Activated CD4-positive, alpha-beta T cell treated with anti-CD3 and anti-CD28 coated beads, Interleukin-2, Interleukin-6, amounts not matched to agents 100 ng/mL and 50 ng/mL, durations not matched to agents 16 hours and 8 hours (primary cell): ENCODE results near the gene TTC3.

ENCODE experiments used
- DNase-seq: peaks from one replicate; pipeline ENCODE4 v3.0.0-alpha.2; 2020

The TTC3 gene

DNA sequence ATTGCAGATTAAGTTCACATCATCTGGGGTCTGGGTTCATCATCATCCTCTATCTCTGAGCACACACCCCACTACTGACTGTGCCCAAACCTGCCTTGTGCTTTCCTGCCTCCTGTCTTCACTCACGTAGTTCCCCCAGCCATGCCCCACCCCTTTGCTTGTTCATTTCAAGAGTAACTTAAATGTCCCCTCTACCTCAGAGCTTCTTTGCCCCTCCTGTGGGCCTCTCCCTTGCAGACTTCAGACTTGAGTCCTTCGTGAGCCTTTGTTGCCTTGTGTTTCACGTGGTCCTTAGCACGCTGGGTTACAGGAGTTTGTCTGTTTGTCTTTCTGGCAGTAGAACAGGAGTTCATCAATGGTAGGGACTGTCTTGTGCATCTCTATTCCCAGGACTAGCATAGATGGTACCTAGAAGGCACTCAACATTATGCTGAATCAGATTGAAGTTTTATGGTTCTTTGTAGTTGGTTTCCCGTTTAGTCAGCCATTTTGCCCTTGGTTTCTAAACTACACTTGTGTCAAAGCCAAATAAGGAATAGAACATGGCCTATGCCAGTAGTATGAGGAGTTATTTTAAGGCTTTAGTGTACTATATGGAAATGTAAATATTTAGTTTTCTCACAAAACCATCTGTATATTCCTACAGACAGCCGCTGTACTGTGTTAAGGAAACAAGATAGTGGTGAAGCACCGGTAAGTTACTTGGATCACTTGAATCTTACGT lies 86.2 kb downstream of the TTC3 start:
- peak; percentile 78 for DNase-seq

DNA sequence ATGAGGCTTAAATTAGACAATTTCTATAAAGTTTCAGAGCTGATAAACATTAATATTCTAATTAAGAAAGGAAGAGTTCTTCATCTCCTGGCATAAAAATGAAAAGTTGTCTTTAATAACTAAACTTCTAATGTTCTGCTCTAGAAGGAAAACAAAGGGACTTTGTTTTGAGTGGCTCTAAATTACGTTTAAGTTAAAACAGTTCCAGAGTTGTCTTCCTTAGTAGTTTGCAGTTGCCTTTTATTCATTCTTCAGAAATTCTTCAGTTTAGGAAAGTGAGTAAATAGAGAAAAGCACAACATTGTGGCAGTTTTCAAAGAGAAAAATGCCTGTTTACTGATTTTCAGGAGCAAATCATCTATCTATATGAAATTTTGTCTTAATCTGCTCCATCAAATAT lies 86.9 kb downstream of the TTC3 start:
- no peak for DNase-seq

DNA sequence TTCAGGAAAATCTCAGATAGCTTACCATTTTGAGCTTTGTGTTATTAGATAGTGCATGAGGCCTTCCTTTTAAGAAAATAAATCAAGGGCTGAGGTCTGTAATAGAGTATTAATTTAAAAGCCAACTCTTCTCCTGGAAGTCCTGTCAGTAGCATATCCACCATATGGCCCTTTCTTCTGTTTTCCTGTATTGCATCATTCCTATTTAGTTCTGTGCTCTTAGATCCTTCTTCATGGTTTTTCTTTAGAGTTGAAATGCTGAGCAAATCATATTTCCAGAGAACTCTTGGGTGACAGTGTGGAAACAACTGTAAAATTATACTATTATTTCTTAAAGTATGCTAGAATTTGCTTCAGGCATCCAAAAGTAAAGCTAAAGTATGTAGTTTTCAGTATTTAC lies 91.7 kb downstream of the TTC3 start:
- DNase-seq, result no peak

DNA sequence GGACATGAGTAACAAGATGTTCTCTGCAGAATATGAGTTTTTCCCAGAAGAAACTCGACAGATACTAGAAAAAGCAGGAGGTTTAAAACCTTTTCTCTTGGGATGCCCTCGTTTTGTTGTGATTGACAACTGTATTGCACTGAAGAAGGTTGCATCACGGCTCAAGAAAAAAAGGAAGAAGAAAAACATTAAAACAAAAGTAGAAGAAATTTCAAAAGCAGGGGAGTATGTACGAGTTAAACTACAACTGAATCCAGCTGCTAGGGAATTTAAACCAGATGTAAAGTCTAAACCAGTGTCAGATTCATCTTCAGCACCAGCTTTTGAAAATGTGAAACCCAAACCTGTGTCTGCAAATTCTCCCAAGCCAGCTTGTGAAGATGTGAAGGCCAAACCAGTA lies 92.5 kb downstream of the TTC3 start:
- DNase-seq, result no peak

DNA sequence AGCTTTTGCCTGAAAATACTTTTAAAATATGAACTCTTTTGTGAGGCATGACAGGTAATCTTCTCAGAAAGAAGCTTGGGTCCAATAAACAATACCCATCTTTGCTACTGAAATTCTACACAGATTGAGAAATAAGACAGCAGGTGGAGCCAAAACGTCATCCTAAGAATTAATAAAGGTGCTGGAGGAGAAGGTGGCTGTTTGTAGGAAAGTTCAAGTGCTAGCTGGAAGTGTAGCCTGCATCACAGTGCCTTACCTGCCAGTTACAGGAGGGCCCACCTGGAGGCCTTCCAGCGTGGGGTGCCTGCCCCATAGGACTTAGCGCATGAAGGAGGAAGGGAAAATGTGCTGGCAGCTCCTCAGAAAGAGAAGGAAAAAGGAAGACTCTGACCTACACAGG lies 93.7 kb downstream of the TTC3 start:
- peak; percentile 24 for DNase-seq

DNA sequence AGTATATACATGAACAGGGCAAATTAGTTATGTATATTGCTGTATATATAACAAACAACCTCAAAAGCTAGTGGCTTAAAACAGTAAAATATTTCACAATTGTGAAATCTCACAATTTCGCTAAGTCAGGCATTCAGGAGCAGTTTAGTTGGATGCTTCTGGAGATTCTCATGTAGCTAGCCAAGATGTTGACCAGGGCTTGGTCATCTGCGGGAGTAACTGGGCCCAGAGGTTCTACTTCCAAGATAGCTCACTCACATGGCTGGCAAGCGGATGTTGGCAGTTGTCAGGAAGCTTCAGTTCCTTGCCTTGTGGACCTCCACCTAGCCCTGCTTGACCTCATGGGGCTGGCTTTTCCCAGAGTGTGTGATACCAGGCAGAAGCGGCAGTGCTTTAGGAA lies 95.6 kb downstream of the TTC3 start:
- no peak for DNase-seq

DNA sequence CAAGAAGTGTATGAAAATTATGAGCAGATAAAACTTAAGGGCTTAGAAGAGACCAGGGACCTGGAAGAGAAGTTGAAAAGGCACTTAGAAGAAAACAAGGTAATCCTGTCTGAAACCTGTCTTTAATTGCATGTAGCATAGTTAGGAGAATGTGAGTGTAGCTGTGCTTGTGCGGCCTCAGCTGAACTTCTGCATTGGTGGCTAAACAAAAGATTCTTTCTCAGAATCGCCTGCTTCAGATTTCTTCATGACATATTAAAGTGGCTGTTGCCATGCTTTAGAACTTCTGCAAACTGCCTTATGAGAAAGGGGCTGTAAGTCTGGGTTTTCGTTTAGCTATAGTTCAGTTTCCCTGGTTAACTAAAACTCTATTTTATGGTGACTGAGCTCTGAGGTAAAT lies 99.6 kb downstream of the TTC3 start:
- no peak for DNase-seq

DNA sequence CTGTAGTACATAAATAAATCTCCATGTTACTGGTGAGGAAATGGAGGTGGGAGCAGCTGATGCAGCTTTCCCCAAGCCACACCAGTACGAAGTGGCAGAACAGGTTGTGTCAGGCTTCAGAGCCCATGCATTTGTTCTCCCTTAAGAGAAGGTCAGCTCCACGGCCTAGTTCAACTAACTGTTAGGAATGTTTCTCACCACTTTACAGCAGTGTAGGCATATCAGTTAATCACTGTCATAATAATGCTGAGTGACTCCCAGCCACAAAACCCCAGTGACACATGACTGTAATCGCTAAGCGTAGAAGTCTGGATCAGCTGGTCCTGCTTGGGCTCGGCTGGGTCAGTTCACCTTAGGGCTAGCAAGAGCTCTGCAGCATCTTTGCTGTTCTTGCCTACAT lies 103.7 kb downstream of the TTC3 start:
- DNase-seq, result no peak

DNA sequence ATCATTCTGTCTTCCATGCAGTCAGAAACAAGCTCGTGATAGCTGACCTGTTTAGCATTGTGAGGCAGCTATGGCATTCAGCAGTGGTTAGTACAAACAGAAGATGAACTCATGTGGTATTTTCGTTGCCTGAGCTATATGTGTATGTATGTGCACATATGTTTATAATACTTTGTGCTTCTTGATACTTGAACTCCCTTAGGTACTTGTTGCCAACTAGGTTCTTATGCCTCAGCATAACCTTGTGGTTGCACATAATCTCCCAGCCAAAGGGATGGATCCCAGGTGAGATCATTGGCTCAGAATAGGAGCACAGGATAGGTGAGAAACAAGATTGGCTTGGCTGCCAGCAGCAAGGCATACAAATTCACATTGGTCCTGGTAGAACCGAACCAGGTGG lies 108.0 kb downstream of the TTC3 start:
- DNase-seq, result no peak

DNA sequence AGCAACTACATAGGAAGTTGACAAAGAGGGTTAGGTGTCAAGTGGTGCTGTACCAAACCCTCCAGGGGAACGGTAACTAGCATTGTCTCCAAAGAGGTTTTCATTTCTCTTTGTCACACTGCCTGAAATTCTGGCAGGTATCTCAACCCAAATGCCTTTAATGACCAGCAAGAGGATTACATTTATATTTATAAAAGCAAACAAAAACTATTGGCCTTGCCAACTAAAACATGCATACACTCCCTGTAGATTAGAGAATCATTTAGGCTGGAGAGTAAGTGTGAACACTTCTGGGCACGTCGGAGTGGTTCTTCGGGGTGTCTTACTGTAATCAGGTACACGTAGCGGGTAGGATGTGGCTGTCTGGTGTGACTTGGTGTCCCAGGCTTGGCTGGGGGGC lies 109.2 kb downstream of the TTC3 start:
- no peak for DNase-seq

DNA sequence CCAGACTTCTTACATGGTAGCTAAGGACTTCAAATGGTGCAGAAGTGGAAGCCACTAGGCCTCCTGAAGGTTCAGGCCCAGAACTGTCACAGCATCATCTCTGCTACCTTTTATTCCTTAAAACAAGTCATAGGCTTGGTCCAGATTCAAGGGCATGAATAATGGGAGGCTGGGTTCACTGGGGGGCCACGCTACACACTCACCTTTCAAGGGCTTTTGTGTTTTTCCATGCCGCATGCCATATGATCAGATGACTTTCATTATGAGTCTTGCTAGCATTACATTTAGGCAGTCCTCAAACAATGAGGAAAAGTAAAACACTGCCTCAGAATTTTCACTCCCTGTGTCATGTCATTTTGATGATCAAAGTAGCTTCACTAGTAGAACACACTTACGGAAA lies 110.7 kb downstream of the TTC3 start:
- DNase-seq, result peak; percentile 22

DNA sequence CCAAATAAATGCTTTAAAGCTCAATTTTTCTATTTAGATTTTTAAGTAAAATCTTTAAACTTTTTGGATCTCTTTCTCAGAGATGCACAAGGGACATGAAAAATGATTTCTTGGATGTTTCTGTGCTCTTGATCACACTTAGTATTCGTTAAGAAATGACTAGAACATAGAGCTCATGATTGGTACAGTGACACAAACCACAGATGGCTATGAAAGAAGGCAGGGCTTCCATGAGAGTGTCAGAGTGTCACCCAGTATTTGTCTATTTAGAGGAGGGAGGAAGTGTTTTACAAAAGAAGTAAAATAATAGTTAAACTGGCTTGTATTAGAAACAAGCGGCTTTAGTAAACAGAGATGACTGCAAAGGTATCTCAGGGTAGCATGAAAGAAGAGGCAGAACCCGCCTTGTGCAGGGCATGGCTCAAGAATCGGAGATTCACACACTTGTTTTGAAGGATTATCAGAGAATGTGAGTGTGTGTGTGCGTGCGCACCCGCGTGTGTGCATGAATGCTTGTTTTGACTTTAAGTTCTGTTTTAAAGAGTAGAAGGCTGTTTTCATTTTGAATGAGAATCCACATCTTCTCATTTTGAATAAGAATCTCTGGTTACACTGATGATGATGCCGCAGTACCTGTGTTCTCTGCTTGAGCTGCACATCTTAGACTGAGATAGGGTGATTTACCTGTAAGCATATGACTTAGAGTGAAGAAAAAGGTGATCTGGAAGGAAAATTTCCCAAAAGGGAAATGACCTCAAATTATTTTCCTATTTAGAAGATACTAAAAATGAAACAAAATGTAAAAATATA lies 111.9 kb downstream of the TTC3 start:
- DNase-seq, result peak; percentile 34

DNA sequence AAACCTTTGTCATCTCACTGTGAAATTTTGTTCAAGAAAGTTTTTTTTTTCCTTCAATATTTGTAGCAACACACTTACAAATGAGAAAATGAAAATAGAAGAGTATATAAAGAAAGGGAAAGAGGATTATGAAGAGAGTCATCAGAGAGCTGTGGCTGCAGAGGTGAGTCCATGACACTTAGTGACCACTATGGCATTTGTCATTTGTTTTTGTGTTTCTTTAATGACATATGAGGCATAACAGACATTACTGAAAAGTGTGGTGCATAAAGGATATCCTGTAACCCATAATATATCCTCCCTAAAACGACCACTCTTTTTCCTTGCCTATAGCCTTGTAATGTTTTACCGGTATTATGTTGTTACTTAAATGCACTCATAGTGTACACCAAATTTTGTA lies 113.9 kb downstream of the TTC3 start:
- no peak for DNase-seq

DNA sequence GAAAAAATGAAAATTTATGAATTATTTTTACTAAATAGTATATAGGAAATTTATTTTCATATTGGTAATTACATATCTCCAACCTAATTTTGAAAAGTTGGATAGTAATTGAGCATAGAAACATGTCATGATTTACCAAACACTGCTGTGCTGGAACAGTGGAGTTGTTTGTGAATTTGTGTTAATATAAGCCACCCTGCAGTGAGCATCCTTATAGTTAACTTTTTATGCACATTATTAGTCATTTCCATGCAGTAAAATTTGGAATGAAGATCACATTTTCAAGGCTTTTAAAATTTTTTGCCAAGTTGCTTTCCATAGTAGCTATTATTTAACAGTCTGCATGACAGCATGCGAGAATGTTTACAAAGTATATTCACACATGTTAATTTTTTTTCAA lies 115.8 kb downstream of the TTC3 start:
- no peak for DNase-seq

DNA sequence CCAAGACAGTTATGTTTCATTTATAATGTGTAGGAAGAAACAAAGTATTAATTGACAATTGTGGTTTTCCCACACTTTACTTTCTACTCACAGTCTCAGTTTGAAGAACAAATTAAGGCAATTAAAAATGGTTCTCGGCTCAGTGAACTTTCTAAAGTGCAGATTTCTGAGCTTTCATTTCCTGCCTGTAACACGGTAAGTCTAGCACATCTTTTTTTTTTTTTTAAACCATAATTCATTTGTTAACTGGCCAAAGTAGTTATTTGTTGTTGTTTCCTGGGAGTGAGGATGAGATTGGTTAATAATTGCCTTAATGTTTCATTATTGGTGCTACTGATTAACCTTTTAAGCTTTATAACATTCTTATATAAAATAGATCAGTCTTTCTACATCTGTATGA lies 119.0 kb downstream of the TTC3 start:
- no peak for DNase-seq

DNA sequence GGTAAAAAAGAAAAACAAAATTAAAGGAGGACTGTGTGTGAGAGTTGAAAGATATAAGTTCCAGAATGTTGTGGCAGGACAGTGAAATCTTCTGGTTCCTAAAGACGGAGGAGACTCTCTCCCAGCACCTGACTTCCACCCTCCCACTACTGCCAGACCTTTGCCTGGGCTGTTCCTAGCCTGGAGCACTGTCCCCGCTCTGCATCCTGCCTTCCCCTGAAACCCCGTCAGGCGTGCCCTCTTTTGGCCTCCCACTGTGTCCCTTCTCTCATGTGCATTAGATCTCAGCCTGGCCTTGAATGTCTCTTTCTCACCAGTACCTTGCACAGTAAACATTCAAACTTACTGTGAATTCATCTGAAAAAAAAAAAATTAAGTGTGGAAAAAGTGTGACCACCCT lies 120.0 kb downstream of the TTC3 start:
- DNase-seq, result no peak

DNA sequence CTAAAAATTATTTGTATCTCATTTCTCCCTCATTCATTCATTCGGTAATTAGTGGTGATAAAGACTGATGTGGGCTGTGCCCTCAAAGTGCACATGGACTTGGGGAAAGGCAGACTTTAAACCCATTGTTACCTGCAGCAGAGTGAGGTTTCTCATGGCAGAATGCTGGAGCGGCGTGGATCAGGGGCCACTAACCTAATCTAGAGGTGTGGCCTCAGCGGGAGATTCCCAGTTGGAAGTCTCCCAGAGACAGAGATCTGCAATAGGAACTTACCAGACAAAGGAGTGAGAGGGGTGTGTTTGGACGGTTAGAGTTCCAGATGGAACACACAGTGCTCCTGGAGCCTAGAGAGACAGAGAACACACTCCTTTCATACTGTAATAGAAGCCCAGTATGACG lies 120.6 kb downstream of the TTC3 start:
- DNase-seq, result no peak

DNA sequence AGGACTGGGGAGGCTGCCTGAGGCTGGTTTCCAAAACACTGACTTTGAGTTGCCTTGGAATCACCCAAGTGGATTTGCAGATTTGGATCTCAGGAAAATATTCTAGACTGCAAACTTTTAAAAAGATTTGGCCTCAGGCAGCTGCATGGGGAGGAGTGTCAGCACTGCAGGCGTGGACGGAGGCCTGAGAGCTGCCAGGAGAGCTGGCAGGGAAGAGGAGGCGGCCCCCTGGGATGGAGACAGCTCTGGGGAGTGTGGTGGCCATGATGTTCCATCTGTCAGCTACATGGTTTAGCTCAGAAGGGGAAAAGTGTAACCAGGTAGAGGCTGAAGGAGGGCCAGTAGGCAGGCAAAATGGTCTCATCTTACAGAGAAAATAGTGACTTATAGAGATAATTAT lies 122.0 kb downstream of the TTC3 start:
- DNase-seq, result no peak

DNA sequence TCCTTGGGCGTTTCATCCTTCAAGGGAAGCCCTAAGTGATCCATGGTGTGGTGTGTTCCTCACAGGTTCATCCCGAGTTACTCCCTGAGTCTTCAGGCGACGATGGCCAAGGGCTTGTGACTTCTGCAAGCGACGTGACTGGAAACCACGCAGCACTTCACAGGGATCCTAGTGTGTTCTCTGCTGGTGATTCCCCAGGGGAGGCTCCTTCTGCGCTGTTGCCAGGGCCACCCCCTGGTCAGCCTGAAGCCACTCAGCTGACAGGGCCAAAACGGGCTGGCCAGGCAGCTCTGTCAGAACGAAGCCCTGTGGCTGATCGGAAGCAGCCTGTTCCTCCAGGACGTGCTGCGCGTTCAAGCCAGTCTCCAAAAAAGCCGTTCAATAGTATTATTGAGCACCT lies 122.6 kb downstream of the TTC3 start:
- no peak for DNase-seq

DNA sequence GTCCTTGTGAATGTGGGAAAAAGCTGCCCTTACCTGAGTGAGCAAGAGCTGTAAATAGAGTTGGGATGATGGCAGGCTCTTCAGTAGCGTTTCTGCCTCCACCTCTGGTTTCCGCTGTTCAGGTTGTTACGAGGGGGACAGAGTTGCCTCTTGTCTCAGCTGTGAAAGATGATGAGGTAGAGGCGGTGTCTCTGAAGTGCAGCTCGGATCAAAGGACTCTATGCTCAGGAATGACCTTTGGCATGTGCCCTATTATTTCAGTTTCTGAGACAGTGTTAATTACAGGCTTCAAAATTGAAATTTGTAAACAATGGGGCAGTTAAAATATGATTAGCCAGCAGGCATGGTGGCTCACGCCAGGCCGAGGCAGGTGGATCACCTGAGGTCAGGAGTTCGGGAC lies 123.8 kb downstream of the TTC3 start:
- no peak for DNase-seq

DNA sequence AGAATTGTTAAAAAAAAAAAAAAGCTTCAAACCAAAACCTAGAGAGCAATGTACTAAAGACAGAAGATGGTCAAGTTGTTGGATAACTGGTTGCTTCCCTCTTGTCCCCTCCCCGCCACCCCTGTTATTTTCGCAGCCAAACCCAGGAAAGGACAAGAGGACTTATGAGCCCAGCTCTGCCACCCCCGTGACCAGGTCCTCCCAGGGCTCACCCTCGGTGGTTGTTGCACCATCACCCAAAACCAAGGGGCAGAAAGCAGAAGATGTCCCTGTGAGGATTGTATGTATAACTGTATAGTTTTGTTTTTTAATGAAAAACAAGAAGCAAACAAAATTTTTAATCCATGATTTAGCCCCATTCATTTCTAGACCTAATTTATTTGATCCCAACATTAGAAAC lies 124.7 kb downstream of the TTC3 start:
- DNase-seq, result no peak

DNA sequence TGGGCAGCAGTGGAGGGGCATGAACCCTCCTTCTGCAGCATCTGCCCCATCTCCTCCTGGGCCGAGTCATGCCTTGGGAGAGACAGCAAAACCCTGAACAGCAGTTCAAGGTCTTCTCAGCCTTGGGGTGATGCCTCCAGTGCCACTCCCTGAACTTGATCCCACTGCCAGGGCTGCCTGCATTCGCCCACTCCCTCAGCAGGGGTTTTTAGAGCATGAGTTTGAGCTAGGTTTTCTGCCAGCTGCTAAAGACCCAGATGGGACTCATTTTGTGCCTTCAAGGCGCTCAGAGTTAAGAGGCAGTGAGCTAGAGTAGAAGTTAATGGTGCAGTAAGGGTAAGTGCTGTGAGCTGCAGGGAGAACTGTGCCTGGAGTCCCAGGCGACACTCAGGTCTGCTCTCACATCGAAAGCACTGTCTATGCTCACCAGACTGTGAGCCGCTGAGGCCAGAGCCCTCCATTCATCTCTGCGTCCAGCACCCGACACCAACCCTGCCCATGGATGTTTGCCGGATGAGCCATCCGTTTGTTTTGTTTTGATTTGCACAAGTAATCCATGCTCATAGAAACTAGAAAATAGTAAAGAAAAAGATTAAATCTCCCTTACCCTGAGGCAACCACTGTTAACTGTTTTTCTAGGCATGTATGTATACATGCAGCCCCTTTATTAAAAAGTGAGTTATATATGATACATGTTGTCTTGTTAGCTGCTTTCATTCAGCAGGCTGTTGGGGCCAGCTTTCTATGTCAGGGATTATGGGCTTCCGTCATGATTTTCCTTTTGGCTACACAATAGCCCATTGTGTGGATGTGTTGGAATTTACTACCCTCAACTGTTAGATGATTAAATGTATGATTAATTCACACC lies 126.2 kb downstream of the TTC3 start:
- DNase-seq, result no peak

DNA sequence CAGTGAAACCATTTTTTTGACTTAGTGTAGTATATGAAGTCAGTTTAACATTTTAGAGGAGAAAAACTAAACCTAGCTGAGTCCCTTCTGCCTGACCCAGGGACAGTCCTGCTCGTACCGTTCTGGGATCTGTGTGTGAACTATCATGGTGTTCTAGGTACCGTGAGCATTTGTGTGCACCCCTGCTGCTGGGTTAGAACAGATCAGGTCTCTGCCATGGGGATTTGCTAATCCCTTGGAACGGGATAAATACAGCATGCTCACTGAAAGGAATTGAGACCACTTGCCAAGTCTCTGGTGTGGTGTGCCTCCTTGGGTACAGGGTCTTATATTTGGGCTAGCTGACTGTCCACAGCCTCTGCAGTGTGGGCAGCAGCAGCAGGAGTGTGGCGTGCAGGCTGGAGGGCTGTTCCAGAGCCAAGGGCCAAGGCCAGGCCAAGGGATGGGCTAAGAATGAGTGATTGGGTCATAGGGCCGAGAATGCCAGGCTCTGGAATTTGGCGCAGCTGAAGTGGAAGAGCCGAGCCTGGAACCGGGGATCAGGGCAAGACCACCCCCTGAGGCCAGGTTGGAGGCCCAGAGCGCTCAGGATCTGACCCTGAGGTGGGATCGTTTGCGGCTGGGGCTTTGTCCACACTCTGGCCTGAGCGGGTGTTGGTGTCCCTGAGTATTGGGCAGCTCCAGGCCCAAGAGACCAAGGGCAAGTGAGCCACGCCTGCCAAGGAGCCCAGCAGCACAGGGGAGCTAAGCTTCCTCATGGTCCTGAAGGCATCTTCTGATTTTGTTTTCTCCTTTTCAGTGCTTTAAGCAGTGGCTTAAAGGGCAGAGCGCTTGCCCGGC lies 127.8 kb downstream of the TTC3 start:
- DNase-seq, result no peak
